BLaER1 (cell line): ENCODE measurements around the gene CRADD.

Experiments
- H3K27ac ChIP-seq: shearing (Covaris generic); formaldehyde crosslinking; 2 replicates; pipeline ENCODE4 v1.8.1; 2022
- H3K27me3 ChIP-seq: shearing (Covaris generic); formaldehyde crosslinking; 2 replicates; pipeline ENCODE4 v1.8.1; 2022
- H3K36me3 ChIP-seq: shearing (Covaris generic); formaldehyde crosslinking; 2 replicates; pipeline ENCODE4 v1.8.1; 2022
- H3K4me1 ChIP-seq: shearing (Covaris generic); formaldehyde crosslinking; 2 replicates; pipeline ENCODE4 v1.8.1; 2022
- H3K4me2 ChIP-seq: shearing (Covaris generic); formaldehyde crosslinking; 2 replicates; pipeline ENCODE4 v1.8.1; 2022
- H3K4me3 ChIP-seq: shearing (Covaris generic); formaldehyde crosslinking; 2 replicates; pipeline ENCODE4 v1.8.1; 2022
- H3K9ac ChIP-seq: shearing (Covaris generic); formaldehyde crosslinking; 2 replicates; pipeline ENCODE4 v1.8.1; 2022
- H3K9me3 ChIP-seq: shearing (Covaris generic); formaldehyde crosslinking; 2 replicates; pipeline ENCODE4 v1.8.1; 2022
- H4K20me1 ChIP-seq: shearing (Covaris generic); formaldehyde crosslinking; 2 replicates; pipeline ENCODE4 v1.8.1; 2022
- Cebpa-rat ChIP-seq: shearing (Covaris generic); IDR thresholded peaks from 2 replicates; pipeline ENCODE4 v1.8.1; 2022

Gene CRADD

GRCh38 chr12:93812626-93813025 is 135.5 kb downstream of the CRADD start:
- Histone ChIP-seq H3K4me2 (no peak overlapping the region), H3K36me3 (no peaks in the 10 kb centered on the region), H3K9me3 (no peaks in the 10 kb centered on the region), H3K27ac (no peak overlapping the region), H4K20me1 (no peaks in the 10 kb centered on the region), H3K4me1 (peaks cover 8% of the 10 kb centered on the region; the same call in 1 of the 2 replicates), H3K27me3 (no peaks in the 10 kb centered on the region), H3K9ac (no peak overlapping the region), H3K4me3 (no peak overlapping the region)
- TF ChIP-seq Cebpa-rat: no peak

- Histone ChIP-seq H3K27ac (no peak overlapping the region), H3K9me3 (no peaks in the 10 kb centered on the region), H3K9ac (no peak overlapping the region), H3K36me3 (no peaks in the 10 kb centered on the region), H3K4me1 (peaks cover 10% of the 10 kb centered on the region), H3K4me3 (no peak overlapping the region), H4K20me1 (no peaks in the 10 kb centered on the region), H3K27me3 (no peaks in the 10 kb centered on the region), H3K4me2 (no peak overlapping the region)
- TF ChIP-seq Cebpa-rat: no peak
Measured at GRCh38 chr12:93813186-93813585, 136.0 kb downstream of the CRADD start.

GRCh38 chr12:93813972-93814821 is 137.0 kb downstream of the CRADD start:
- Histone ChIP-seq H3K36me3 (no peaks in the 10 kb centered on the region), H3K4me3 (no peak overlapping the region), H3K4me2 (no peak overlapping the region), H3K9ac (no peak overlapping the region), H3K27me3 (no peaks in the 10 kb centered on the region), H3K27ac (no peak overlapping the region), H3K9me3 (no peaks in the 10 kb centered on the region), H4K20me1 (no peaks in the 10 kb centered on the region), H3K4me1 (peaks cover 18% of the 10 kb centered on the region)
- no peak for TF ChIP-seq Cebpa-rat

- H3K9me3 ChIP-seq: no peaks in the 10 kb centered on the region
- peaks cover 9% of the 10 kb centered on the region for H3K4me1 ChIP-seq
- H3K4me3 ChIP-seq: no peak overlapping the region
- no peaks in the 10 kb centered on the region for H3K27me3 ChIP-seq
- no peaks in the 10 kb centered on the region for H3K36me3 ChIP-seq
- TF ChIP-seq Cebpa-rat: no peak
- H3K27ac ChIP-seq: no peak overlapping the region; the same call in 1 of the 2 replicates
- H3K4me2 ChIP-seq: peak overlapping the region; percentile 49
- no peaks in the 10 kb centered on the region for H4K20me1 ChIP-seq
- H3K9ac ChIP-seq: no peak overlapping the region
Measured at GRCh38 chr12:93818488-93819049, 141.4 kb downstream of the CRADD start.

GRCh38 chr12:93819050-93819491 is 141.9 kb downstream of the CRADD start:
- Histone ChIP-seq H3K4me3 (no peak overlapping the region), H3K27ac (no peak overlapping the region), H3K9me3 (no peaks in the 10 kb centered on the region), H3K4me1 (peaks cover 9% of the 10 kb centered on the region), H3K9ac (no peak overlapping the region), H3K4me2 (no peak overlapping the region), H3K27me3 (no peaks in the 10 kb centered on the region), H4K20me1 (no peaks in the 10 kb centered on the region), H3K36me3 (no peaks in the 10 kb centered on the region)
- no peak for TF ChIP-seq Cebpa-rat

- Histone ChIP-seq H3K9ac (no peak overlapping the region), H3K27ac (no peak overlapping the region), H3K4me3 (no peak overlapping the region), H3K9me3 (no peaks in the 10 kb centered on the region), H3K4me1 (peaks cover 3% of the 10 kb centered on the region), H3K27me3 (no peaks in the 10 kb centered on the region), H4K20me1 (no peaks in the 10 kb centered on the region), H3K4me2 (no peak overlapping the region), H3K36me3 (no peaks in the 10 kb centered on the region)
- no peak for TF ChIP-seq Cebpa-rat
Measured at GRCh38 chr12:93823616-93824391, 146.6 kb downstream of the CRADD start.

- Histone ChIP-seq H3K4me3 (no peak overlapping the region), H3K27me3 (no peaks in the 10 kb centered on the region), H3K9ac (no peak overlapping the region), H3K36me3 (no peaks in the 10 kb centered on the region), H4K20me1 (no peaks in the 10 kb centered on the region), H3K9me3 (no peaks in the 10 kb centered on the region), H3K4me1 (peaks cover 12% of the 10 kb centered on the region), H3K27ac (no peak overlapping the region), H3K4me2 (no peak overlapping the region)
- no peak for TF ChIP-seq Cebpa-rat
Measured at GRCh38 chr12:93824514-93825500, 147.6 kb downstream of the CRADD start.

- no peaks in the 10 kb centered on the region for H3K9me3 ChIP-seq
- no peak overlapping the region for H3K4me2 ChIP-seq
- no peaks in the 10 kb centered on the region for H3K36me3 ChIP-seq
- no peak overlapping the region for H3K27ac ChIP-seq
- no peaks in the 10 kb centered on the region for H3K27me3 ChIP-seq
- peaks cover 16% of the 10 kb centered on the region for H3K4me1 ChIP-seq
- no peaks in the 10 kb centered on the region for H4K20me1 ChIP-seq
- TF ChIP-seq Cebpa-rat: no peak
- H3K9ac ChIP-seq: no peak overlapping the region
- no peak overlapping the region for H3K4me3 ChIP-seq
Measured at GRCh38 chr12:93825501-93825888, 148.3 kb downstream of the CRADD start.

- Histone ChIP-seq H3K27me3 (no peaks in the 10 kb centered on the region), H3K9ac (no peak overlapping the region), H3K9me3 (no peaks in the 10 kb centered on the region), H3K36me3 (no peaks in the 10 kb centered on the region), H3K4me3 (no peak overlapping the region), H3K4me2 (no peak overlapping the region), H3K27ac (no peak overlapping the region), H4K20me1 (no peaks in the 10 kb centered on the region), H3K4me1 (peaks cover 16% of the 10 kb centered on the region)
- no peak for TF ChIP-seq Cebpa-rat
Measured at GRCh38 chr12:93825931-93826555, 148.9 kb downstream of the CRADD start.
